HG03039 (cell line): Measurements from ENCODE around the gene CEP104.

Experiments
- ATAC-seq: cut with Tn5 transposase; IDR thresholded peaks from one replicate; pipeline ENCODE4 v1.9.1; 2021; ENCODE audit warnings: mild to moderate bottlenecking, moderate library complexity; ENCODE audit not compliant: unreplicated experiment

CEP104 gene

GRCh38 chr1:3894626-3895278, 37.7 kb upstream of the CEP104 start:
- ATAC-seq: no peak

GRCh38 chr1:3893190-3893589, 36.2 kb upstream of the CEP104 start:
- no peak for ATAC-seq

- ATAC-seq: no peak
Observed at GRCh38 chr1:3892748-3893147, 35.7 kb upstream of the CEP104 start.

GRCh38 chr1:3891329-3891865, 34.4 kb upstream of the CEP104 start:
- ATAC-seq: no peak

GRCh38 chr1:3890389-3891328, 33.6 kb upstream of the CEP104 start:
- no peak for ATAC-seq

GRCh38 chr1:3889936-3890335, 32.9 kb upstream of the CEP104 start:
- ATAC-seq: no peak

GRCh38 chr1:3888301-3888700, 31.3 kb upstream of the CEP104 start:
- no peak for ATAC-seq

GRCh38 chr1:3886691-3887090, 29.7 kb upstream of the CEP104 start:
- ATAC-seq: no peak

- no peak for ATAC-seq
Observed at GRCh38 chr1:3886106-3886670, 29.2 kb upstream of the CEP104 start.

- ATAC-seq: no peak
Observed at GRCh38 chr1:3885611-3886010, 28.6 kb upstream of the CEP104 start.

GRCh38 chr1:3884966-3885365, 28.0 kb upstream of the CEP104 start:
- ATAC-seq: no peak

- ATAC-seq: no peak
Observed at GRCh38 chr1:3883194-3883925, 26.3 kb upstream of the CEP104 start.

GRCh38 chr1:3881193-3881480, 24.1 kb upstream of the CEP104 start:
- no peak for ATAC-seq

- ATAC-seq: no peak
Observed at GRCh38 chr1:3880429-3881192, 23.6 kb upstream of the CEP104 start.

GRCh38 chr1:3879787-3880428, 22.9 kb upstream of the CEP104 start:
- no peak for ATAC-seq

GRCh38 chr1:3879099-3879498, 22.1 kb upstream of the CEP104 start:
- ATAC-seq: no peak

- ATAC-seq: no peak
Observed at GRCh38 chr1:3876716-3877115, 19.7 kb upstream of the CEP104 start.

GRCh38 chr1:3874736-3875135, 17.7 kb upstream of the CEP104 start:
- no peak for ATAC-seq

- no peak for ATAC-seq
Observed at GRCh38 chr1:3872546-3872945, 15.5 kb upstream of the CEP104 start.

- ATAC-seq: no peak
Observed at GRCh38 chr1:3871451-3871805, 14.4 kb upstream of the CEP104 start.
